ENCODE measurements around the gene ASPN. TPM values are rescaled to one million over a fixed set of nuclear protein-coding genes. Genes with fewer than 3 reads are reported as not detected.

The ASPN gene
- total RNA-seq, 1 donor from 2014 or later, result not detected

GRCh38 chr9:92407818-92408217 lies 74.5 kb downstream of the ASPN start:
- H3K4me3 ChIP-seq (ENCODE audit: low read depth, low read length), result no peak overlapping the region
- no peak for TF ChIP-seq CTCF (conservative IDR thresholded peaks at IDR 0.05; ENCODE audit: low read depth, low read length)
- no peak for DNase-seq (ENCODE audit: low read depth)

GRCh38 chr9:92406477-92406876 lies 75.8 kb downstream of the ASPN start:
- no peak overlapping the region for H3K4me3 ChIP-seq (ENCODE audit: low read depth, low read length)
- no peak for DNase-seq (ENCODE audit: low read depth)
- TF ChIP-seq CTCF (conservative IDR thresholded peaks at IDR 0.05; ENCODE audit: low read depth, low read length), result no peak

Other genes starting within 250 kb of the ASPN start
- 98.2 and 185 TPM in 2 replicates for gene IARS1, start 188.8 kb downstream of the ASPN start, total RNA-seq
- 19.8 and 26.9 TPM in 2 replicates for gene NOL8, start 157.2 kb downstream of the ASPN start, total RNA-seq
- 4.4 and 6.9 TPM in 2 replicates for gene CENPP, start 156.6 kb downstream of the ASPN start, total RNA-seq
- not detected in 2 replicates for gene OGN, start 77.9 kb downstream of the ASPN start, total RNA-seq
- gene OMD, start 58.0 kb downstream of the ASPN start, total RNA-seq, result not detected in 2 replicates
- gene ECM2, start 53.5 kb upstream of the ASPN start, total RNA-seq, result not detected in 2 replicates
- 10.8 and 15.2 TPM in 2 replicates for gene IPPK, start 187.6 kb upstream of the ASPN start, total RNA-seq

Data from epithelial cell of proximal tubule (primary cell).